GM19328 (cell line): ENCODE results near the gene ZFP14.

ENCODE experiments used
- ATAC-seq: cut with Tn5 transposase; IDR thresholded peaks from one replicate; pipeline ENCODE4 v1.9.1; 2021; ENCODE audit warnings: mild to moderate bottlenecking, moderate library complexity; ENCODE audit not compliant: unreplicated experiment

Gene ZFP14

DNA sequence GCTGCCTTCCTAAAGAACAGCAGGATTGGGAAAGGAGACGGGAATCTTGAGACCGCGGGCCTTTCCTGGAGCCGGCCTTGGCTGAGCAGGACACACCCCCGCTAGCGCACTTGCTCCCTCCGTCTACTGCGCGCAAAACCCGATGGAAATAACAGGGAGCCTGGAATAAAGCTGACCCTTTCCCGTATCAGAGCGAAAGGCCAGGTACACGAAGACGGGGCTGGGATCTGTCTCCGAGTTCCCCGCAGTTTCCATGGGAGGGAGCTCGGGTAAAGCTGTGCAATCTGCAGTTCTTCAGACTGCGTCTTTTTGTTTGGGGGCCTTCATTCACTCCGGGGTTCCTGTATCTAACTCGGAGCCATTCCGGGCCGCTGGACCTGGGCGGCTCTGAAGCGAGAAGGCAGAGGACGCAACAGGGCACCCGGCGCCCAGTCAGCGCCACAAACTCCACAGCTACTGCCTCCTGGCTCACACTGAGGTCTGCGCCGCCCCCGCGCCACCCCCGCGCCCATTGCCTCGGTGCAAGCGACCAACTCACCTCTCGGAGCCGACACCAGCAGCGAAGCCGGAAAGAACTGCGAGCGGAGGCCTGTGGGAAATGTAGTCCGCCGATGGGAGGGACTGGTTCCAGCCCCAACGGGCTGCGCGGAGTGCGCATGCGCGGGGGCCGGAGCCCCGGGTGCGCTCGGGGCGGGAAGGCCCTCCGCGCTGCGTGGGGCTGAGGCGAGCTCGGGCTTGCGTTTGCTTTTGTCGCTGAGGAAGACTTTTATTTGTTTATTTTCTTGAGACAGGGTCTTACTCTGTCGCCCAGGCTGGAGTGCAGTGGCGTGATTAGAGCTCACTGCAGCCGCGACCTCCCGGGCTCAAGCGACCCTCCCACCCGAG is at the start of gene ZFP14:
Gene ZFP14, minus strand, starts transcription at position 577 of the 885 bp plus-strand sequence. CDS start 11,309 bp downstream, outside the sequence.
- ATAC-seq, result peak; percentile 98

DNA sequence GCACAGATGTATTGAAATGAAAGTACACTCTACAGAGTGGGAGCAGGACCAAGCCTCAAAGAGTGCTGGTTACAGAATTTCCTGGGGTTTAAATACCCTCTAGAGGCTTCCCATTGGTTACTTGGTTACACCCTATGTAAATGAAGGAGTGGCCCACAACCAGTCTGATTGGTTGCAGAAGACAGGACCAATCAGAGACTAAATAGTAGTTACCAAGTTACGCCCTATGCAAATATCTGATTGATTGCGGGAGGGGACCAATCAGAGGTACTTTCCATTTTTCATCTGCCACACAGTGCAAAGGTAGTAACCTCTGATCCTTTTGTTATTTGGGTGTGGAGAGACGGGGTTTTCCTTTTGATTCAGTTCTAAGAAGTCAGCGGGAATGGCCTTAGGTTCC is 44.9 kb upstream of the ZFP14 start:
- no peak for ATAC-seq

DNA sequence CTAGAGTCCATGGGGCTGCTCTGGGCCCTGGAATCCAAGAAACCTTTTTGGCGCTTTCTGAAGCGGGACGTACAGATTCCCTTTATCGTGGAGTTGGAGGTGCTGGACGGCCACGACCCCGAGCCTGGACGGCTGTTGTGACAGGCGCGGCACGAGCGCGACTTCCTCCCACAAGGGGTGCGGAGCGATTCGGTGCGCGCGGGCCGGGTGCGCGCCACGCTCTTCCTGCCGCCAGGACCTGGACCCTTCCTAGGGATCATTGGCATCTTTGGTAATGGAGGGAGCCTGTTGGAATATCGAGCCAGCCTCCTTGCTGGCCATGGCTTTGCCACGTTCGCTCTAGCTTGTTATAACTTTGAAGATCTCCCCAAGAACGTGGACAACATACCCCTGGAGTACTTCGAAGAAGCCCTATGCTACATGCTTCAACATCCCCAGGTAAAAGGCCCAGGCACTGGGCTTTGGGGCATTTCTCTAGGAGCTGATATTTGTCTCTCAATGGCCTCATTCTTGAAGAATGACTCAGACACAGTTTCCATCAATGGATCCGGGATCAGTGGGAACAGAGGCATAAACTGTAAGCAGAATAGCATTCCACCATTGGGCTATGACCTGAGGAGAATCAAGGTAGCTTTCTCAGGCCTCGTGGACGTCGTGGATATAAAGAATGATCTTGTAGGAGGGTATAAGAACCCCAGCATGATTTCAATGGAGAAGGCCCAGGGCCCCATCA is 42.9 kb upstream of the ZFP14 start:
- ATAC-seq, result no peak

DNA sequence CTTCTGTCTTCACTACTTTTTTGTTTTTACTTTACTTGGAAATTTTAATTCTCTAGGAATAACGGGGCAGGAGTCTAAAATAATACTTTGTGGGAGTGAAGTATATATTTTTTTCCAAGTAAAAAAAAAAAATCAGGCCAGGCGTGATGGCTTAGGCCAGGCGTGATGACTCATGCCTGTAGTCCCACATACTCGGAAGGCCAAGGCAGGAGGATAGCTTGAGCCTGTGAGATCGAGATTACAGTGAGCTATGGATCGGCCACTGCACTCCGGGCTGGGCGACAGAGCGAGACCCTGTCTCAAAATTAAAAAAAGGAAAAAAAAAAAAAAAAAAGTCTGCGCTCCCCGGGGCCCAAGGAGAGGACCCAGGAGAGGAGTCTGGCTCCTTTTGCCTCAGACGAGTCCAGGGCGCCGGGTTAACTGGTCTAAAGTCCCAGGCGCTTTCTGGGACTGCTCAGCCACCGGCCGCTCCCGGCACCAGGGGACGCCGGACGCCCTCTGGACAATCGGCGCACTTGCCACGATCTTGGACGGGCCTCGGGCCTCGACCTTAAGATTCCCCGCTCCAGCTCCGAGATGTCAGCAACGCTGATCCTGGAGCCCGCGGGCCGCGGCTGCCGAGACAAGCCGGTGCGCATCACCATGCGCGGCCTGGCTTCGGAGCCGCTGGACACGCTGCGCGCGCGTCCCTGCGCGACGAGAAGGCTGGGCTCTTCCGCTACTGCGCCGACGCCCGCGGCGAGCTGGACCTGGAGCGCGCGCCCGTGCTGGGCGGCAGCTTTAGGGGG is 42.2 kb upstream of the ZFP14 start:
- ATAC-seq, result no peak

DNA sequence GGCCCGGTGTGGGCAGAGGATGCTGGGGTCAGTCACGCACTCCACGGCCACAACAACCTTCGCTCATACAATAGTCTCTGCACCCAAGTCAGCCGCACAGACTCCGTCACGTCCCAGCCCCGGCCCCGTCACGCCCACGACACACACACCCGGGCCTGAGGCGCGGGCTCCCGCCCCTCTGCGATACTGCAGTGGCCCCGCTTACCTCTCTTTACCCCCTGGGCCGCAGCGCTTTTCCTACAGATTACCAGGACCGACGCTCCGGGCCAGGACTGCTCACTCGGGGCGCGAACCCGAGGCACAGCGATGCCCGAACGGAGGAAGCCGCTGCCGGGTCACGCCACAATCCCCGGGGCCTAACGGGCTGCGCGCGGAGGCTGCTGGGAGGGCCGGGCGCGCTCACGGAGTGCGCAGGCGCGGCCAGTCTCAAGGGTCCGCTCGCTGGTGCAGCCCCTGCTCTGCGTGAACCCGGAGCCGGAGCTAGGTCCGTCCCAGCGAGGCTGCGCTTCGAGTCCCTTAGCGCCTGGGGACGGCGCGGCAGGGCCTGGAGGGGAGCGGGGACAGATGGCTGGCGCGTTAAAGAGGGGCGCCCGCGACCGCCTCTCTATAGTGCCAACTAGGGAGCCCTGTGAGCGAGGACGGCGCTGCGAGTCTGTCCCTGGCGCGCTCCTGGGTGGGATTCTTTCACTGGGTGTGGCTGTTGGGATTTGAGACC is 39.4 kb upstream of the ZFP14 start, which contains the start of gene ZFP82:
Gene ZFP82, minus strand, starts transcription at position 358 of the 715 bp plus-strand sequence. CDS start 8,855 bp downstream, outside the sequence.
- no peak for ATAC-seq

DNA sequence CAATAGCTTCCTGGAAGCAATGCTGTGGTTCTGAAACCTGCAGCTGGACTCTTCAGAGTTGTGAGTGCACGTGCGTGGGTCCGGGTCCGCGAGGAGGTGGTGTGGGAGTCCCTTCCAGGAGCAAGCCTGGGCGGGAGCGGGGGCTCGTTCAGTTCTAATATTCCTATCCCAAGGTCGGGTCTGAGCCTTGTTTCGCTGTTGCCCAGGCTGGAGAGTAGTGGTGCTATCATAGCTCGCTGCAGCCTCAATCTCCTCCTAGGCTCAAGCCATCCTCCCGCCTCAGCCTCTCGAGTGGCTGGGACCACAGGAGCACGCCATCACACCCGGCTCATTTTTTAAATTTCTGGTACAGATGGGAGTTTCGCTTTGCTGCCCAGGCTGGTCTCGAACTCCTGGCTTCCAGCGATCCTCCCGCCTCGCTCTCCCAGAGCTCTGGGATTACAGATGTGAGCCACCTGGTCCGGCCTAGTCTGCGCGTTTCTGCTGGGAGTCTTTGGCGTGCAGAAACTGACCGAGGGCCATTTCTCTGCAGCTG is 38.8 kb upstream of the ZFP14 start:
- ATAC-seq, result no peak

DNA sequence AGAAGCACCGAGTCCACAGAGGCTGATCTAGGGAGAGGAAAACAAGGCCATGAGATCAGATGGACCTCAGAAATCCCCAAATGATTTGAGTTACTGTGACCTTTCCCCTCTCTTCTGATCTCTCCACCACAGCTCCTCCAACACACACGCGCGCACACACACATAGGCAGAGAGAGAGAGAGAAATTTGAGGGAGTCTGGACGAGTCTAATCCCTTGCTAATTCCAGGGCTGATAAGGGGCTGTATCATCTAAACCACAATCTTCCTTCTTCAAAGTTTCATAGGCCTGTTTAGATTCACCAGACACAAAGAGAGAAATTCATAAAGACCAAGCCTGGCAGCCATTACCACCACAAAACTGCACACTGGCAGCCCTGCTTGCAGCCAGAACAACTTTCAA is 30.8 kb upstream of the ZFP14 start:
- ATAC-seq, result no peak

DNA sequence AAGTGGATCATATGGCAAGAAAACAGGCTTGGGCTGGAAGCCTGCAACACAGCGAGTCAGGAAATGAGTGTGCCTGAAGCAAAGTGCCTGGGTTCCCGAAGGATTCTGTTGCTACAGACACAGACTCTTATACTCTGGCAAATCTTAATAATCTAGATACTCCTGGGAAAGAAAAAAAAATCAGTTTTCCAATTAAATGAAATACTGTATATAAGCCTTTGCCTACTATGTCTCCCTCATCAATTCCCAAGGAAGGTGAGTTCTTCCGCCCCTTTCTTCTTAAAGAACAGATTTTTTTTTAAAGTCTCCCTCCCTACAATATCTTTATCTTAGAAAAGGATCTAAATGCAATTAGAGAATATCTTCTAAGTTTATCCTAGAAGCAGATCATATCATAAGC is 29.1 kb upstream of the ZFP14 start:
- ATAC-seq, result no peak

DNA sequence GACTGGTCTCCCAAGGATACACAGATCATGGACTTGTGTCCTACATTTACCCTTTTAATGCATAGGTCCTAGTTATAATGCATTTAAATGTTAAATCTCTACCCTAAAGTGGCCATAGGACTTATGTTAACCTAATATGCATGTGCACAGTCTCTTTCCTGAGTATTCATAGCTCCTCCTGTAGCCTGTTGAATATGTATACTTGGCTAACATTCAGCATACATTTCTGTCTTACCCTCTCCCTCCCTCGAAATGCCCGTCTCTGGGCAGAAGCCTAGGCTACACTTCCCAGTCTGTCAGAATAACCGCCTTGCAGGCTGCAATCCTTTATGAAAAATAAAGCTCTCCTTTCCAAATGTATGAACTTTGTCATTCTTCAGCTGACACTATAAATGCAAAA is 25.5 kb upstream of the ZFP14 start:
- no peak for ATAC-seq

DNA sequence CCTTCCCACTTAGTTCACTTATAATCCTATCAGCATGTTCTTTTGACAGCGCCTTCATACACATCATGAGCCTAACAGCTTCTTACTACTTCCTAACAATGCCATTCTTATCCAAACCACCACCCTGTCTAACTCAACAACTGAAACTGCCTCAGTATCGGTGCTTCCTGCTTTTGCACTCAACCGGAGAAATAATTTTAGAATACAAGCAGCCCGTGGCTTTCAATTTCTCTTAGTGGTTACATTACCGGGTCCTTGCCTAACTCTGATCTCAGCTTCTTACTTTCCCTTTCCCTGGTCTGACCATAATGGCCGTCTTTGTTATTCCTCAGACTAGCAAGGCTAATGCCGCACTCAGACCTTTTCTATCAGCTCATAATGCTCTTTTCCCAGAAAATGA is 22.5 kb upstream of the ZFP14 start:
- ATAC-seq, result no peak

DNA sequence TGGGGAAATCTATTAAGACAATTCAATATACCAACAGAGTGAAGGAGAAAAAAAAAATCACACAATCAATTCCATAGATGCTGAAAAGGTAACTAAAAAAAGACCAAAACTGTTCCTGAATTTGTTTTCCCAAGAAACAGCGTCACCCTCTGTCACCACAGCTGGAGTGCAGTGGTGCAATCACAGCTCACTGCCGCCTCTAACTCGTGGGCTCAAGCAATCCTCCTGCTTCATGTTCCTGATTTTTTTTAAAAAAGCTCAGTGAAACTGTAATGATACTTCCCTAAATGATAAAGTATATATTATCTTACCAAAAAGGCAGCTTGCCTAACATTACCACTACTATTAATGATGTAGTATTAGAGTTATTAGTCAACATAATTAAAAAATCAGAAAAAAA is 19.6 kb upstream of the ZFP14 start:
- ATAC-seq, result no peak

DNA sequence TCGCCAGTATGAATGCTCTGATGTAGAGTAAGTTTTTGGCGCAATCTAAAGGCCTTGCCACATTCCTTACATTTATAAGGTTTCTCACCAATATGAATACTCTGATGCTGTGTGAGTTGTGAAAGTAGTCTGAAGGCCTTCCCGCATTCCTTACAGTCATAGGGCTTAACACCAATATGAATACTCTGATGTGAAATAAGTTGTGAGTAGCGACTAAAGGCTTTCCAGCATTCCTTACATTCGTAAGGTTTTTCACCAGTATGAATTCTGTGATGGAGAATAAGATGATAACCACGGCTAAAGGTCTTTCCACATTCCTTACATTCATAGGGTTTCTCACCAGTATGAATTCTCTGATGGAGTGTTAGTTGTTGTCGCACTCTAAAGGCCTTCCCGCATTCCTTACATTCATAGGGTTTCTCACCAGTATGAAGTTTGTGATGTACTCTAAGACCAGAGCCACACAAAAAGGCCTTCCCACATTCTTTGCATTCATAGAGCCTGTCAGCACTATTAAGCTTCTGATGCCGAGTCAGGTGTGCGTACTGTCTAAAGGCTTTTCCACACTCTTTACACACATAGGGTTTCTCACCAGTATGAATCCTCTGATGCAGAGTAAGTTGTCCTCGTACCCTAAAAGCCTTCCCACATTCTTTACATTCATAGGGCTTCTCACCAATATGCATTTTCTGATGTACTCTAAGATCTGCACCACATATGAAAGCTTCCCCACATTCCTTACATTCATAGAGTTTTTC is 14.1 kb upstream of the ZFP14 start:
- no peak for ATAC-seq

DNA sequence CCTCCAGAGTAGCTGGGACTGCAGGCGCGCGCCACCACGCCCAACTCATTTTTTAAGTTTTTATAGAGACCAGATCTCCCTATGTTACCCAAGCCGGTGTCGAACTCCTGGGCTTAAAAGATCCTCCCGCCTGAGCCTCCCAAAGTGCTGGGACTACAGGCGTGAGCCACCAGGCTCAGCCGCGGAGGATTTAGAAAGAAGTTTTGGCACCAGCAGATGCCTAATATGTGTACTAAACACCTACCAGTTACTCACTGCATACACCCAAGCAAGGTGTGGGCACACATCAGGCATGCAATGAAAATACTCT is 464 bp upstream of the ZFP14 start:
- no peak for ATAC-seq

DNA sequence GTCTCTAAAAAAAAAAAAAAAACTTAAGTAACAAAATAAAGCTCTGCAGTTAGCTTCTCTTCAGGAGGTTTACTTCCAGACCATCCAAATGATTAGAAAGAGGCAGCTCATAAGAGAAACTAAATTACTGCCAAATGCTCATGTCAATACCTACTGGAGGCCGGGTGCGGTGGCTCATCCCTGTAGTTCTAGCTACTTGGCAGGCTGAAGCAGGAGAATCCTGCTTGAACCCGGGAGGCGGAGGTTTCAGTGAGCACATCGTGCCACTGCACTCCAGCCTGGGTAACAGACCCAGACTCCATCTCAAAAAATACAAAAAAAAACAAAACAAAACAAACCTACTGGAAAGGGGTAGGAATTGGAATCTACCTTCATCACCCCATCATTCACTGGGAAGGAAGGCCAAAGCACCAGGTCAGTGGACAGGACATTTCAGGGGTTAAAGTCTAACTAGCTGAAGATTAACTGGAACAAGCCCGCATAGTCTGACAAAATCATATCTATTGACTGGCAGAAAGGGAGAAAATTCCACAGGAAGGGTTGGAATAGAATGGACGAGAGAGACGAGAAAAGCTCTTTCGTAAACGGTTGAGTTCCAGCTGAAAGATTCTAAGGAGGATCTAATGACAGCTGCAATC is 1.3 kb downstream of the ZFP14 start:
- ATAC-seq, result no peak

DNA sequence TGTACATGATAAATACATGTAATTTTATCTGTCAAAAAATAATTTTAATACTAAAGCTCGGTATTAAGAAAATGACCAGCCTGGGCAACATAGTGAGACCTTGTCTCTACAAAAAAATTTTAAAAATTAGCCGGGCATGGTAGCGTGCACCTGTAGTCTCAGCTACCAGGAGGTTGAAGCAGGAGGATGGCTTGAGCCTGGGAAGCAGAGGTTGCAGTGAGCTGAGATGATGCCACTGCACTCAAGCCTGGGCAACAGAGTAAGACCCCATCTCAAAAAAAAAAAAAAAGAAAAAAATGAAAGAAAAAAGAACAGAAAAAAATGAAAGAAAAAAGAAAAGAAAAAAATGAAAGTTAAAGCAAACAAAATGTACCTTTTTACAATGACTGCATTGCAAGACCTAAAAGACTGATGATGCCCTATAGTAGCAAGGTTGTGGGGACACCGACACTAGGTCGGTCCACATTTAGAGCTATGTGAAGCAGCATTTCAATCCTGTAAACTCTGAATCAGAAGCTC is 5.3 kb downstream of the ZFP14 start:
- ATAC-seq, result no peak

DNA sequence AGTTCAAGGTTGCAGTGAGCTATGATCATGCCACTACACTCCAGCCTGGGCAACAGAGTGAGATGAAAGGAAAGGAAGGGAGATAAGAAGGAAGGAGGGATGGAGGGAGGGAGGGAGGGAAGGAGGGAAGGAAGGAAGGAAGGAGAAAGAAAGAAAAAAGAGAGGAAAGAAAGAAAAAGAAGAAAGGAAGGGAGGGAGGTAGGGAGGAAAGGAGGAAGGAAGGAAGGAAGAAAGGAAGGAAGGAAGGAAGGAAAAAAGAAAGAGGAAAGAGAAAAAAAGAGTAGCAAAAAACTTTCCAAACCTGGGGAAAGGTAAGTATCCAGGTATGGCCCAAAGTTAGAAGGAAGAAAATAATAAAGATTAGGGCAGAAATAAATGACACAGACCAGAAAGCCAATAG is 7.1 kb downstream of the ZFP14 start:
- ATAC-seq, result no peak

DNA sequence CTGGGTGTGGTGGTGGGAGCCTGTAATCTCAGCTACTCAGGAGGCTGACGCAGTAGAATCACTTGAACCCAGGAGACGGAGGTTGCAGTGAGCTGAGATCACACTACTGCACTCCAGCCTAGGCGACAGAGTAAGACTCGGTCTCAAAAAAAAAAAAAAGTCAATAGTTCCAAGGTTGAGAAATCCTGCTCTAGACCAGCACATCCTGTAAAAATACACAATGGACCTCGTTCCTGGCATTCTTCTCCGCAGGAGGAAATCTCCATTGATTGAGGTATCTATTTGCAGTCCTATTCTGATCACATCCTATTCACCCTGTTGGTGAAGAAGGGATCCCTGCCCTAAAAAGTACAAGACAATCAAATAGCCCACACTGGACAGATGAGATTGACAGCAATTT is 15.2 kb downstream of the ZFP14 start:
- no peak for ATAC-seq

DNA sequence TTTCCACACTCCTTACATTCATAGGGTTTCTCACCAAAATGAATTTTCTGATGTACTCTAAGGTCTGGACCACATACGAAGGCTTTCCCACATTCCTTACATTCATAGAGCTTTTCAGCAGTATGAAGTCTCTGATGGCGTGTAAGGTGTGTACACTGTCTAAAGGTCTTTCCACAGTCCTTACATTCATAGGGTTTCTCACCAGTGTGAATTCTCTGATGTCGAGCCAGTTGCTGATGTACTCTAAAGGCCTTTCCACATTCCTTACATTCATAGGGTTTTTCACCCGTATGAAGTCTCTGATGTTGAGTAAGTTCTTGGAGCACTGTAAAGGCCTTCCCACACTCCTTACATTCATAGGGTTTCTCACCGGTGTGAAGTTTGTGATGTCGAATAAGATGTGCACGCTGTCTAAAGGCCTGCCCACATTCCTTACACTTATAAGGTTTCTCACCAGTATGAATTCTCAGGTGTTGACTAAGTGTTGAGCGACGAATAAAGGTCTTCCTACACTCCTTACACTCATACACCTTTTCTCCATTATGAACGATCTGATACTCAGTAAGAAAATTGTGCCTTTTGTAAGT is 38.1 kb downstream of the ZFP14 start:
- no peak for ATAC-seq
